Adrenal gland (tissue), 12 donors: ENCODE measurements around the gene CHST11. TPM values are rescaled to one million over a fixed set of nuclear protein-coding genes. Genes with fewer than 3 reads are reported as not detected.

Source experiments
- DNase-seq, 7 donors: peaks; one replicate each; pipeline ENCODE4 v3.0.0-alpha.2; 2019 to 2020
- H3K27ac ChIP-seq, 5 donors: fragments of 200-600 bp; sonication (generic) in 4 of 5; 1 replicate in 3 of 5; 2 replicates in 2 of 5; pipeline versions ENCODE4 v1.5.1 to v1.8.0; 2016 to 2020; ENCODE audit warnings: mild to moderate bottlenecking in 1 of 5
- H3K27me3 ChIP-seq: fragments of 200-600 bp; 2 replicates; pipeline ENCODE4 v1.8.0; 2021
- H3K36me3 ChIP-seq, 2 donors: fragments of 200-600 bp; replicated peaks in 1 of 2; 1 replicate in 1 of 2; 2 replicates in 1 of 2; pipeline versions ENCODE4 v1.5.1 to v1.8.0; 2018 to 2022
- H3K4me1 ChIP-seq, 2 donors: fragments of 200-600 bp; replicated peaks in 1 of 2; 1 replicate in 1 of 2; 2 replicates in 1 of 2; pipeline versions ENCODE4 v1.5.1 to v1.8.0; 2018 to 2021
- H3K4me3 ChIP-seq, 4 donors: fragments of 200-600 bp; sonication (generic) in 3 of 4; one replicate each; pipeline ENCODE4 v1.5.1; 2016 to 2018
- H3K9me3 ChIP-seq, 3 donors: fragments of 200-600 bp; sonication (generic) in 1 of 3; replicated peaks in 1 of 3; 1 replicate in 2 of 3; 2 replicates in 1 of 3; pipeline versions ENCODE4 v1.5.1 to v1.8.0; 2016 to 2021
- CTCF ChIP-seq, 6 experiments: fragments of 450-650 bp in 4 of 6; fragments of 200-600 bp in 2 of 6; sonication (generic) in 1 of 6; IDR thresholded peaks; 1 replicate in 5 of 6; 2 replicates in 1 of 6; pipeline versions ENCODE4 v1.5.1 to v1.8.0; 2016 to 2021; ENCODE audit warnings: antibody characterized with exemption in 6 of 6, mild to moderate bottlenecking in 2 of 6, moderate library complexity in 1 of 6
- POLR2A ChIP-seq, 2 donors: fragments of 450-650 bp; IDR thresholded peaks; one replicate each; pipeline ENCODE4 v1.6.1; 2017; ENCODE audit warnings: antibody characterized with exemption in 2 of 2, mild to moderate bottlenecking in 2 of 2, moderate library complexity in 1 of 2
- WGBS, 4 donors: extraction: QIAGEN DNeasy Blood & Tissue Kit in 2 of 4; methylation state at CpG; one replicate each; pipeline versions ENCODE4 v1.1.5 to v1.1.7; 2013 to 2017; 5-methylcytosine and 5-hydroxymethylcytosine counted together
- intact Hi-C, 2 donors: fragments of 100-400 bp; cut with DNase I; formaldehyde crosslinking; loops; one replicate each; pipeline versions ENCODE4 v1.14.1 to v1.15.0; 2022 to 2023
- polyA plus RNA-seq, 3 donors: library from polyadenylated mRNA; stranded (reverse); fragments of 200-250 nt in 2 of 3; fragments of 350-450 nt in 1 of 3; fragmentation: Illumina TruSeq in 1 of 3; extraction: RNeasy Lipid Tissue Mini Kit (QIAGEN cat#74804) in 1 of 3; gene quantifications; one replicate each; pipeline ENCODE4 v1.2.3, GENCODE V29; 2013 to 2014
- total RNA-seq, 9 donors: library from RNA; depleted of rRNA in 4 of 9; stranded (reverse); fragments of >200 nt in 4 of 9; fragments of 120-200 nt in 1 of 9; fragmentation: NEBNext Ultra II Directional in 1 of 9; extraction: Animal tissue kit (Norgen Biotek cat#: 25700) in 1 of 9; gene quantifications; one replicate each; pipeline versions ENCODE4 v1.1.0 to v1.2.4, GENCODE V29; 2013 to 2023
- donor health status: healthy with polysubstance abuse.
- donor health status: Bipolar disorder and iron deficiency.
- donor health status: DM: yes; HTN: yes; CAD: no.
- donor health status: DM: no; HTN: no; CAD: no.
- donor health status: DM: no; HTN: no; CAD: no.
- donor health status: DM: yes; HTN: yes; CAD: no.

Gene CHST11
- total and polyA plus RNA-seq, 12 donors: 6.2 to 95.1 (median 29.8) TPM

GRCh38 chr12:104692557-104693218 lies 235.9 kb downstream of the CHST11 start:
- intact Hi-C loops: no loop called here
- Histone ChIP-seq H3K27ac (no peak overlapping the region), H3K36me3 (no peaks in the 10 kb centered on the region), H3K9me3 (no peaks in the 10 kb centered on the region), H3K4me1 (no peaks in the 10 kb centered on the region), H3K4me3 (no peak overlapping the region), H3K27me3 (no peaks in the 10 kb centered on the region)
- TF ChIP-seq POLR2A (IDR thresholded peaks at IDR 0.05) (no peak), CTCF (IDR thresholded peaks at IDR 0.05) (no peak)
- DNase-seq: no peak
- WGBS, 4 donors: 70 to 90% (median 75%) methylated on average over 3 to 4 of the region's 4 CpGs

- 96 to 99% (median 98%) methylated on average over 3 of the region's 3 CpGs for WGBS, 4 donors
- Histone ChIP-seq H3K9me3 (no peaks in the 10 kb centered on the region), H3K36me3 (no peaks in the 10 kb centered on the region), H3K4me1 (no peaks in the 10 kb centered on the region), H3K4me3 (no peak overlapping the region), H3K27me3 (no peaks in the 10 kb centered on the region), H3K27ac (no peak overlapping the region)
- TF ChIP-seq CTCF (IDR thresholded peaks at IDR 0.05) (no peak), POLR2A (IDR thresholded peaks at IDR 0.05) (no peak)
- intact Hi-C loops: no loop called here
- DNase-seq: no peak
These were observed 236.7 kb downstream of the CHST11 start for GRCh38 chr12:104693493-104693892.

GRCh38 chr12:104694161-104694560 lies 237.4 kb downstream of the CHST11 start:
- no peak for DNase-seq
- no peaks in the 10 kb centered on the region for H3K36me3 ChIP-seq
- intact Hi-C loops: no loop called here
- no peaks in the 10 kb centered on the region for H3K27me3 ChIP-seq
- H3K4me1 ChIP-seq: no peaks in the 10 kb centered on the region
- WGBS, 4 donors: 88 to 94% (median 91%) methylated on average over 4 of the region's 4 CpGs
- no peak overlapping the region for H3K27ac ChIP-seq
- no peak overlapping the region for H3K4me3 ChIP-seq
- no peak for TF ChIP-seq CTCF (IDR thresholded peaks at IDR 0.05)
- no peak for TF ChIP-seq POLR2A (IDR thresholded peaks at IDR 0.05)
- no peaks in the 10 kb centered on the region for H3K9me3 ChIP-seq

GRCh38 chr12:104694711-104695110 lies 238.0 kb downstream of the CHST11 start:
- no peaks in the 10 kb centered on the region for H3K9me3 ChIP-seq
- no peak overlapping the region for H3K27ac ChIP-seq
- TF ChIP-seq CTCF (IDR thresholded peaks at IDR 0.05) (no peak), POLR2A (IDR thresholded peaks at IDR 0.05) (no peak)
- no peaks in the 10 kb centered on the region for H3K27me3 ChIP-seq
- no peak for DNase-seq
- no peaks in the 10 kb centered on the region for H3K4me1 ChIP-seq
- no peak overlapping the region for H3K4me3 ChIP-seq
- H3K36me3 ChIP-seq: no peaks in the 10 kb centered on the region
- WGBS, 4 donors: 75 to 91% (median 82%) methylated on average over 4 to 7 of the region's 7 CpGs
- intact Hi-C loops: no loop called here
